HL-60 (cell line): ENCODE results near the gene USO1.

ENCODE experiments used
- GABPA ChIP-seq: IDR thresholded peaks from 2 replicates; pipeline ENCODE4 v1.6.1; 2012; ENCODE audit warnings: low read depth
- POLR2AphosphoS5 ChIP-seq: IDR thresholded peaks from 2 replicates; pipeline ENCODE4 v1.6.1; 2012; ENCODE audit warnings: low read depth
- TF ChIP-seq, protein P1 (sequence below): IDR thresholded peaks from one replicate; pipeline ENCODE4 v1.5.1; 2011; ENCODE audit warnings: low read length, control low read depth, inconsistent platforms; ENCODE audit not compliant: insufficient read depth
- TF ChIP-seq, protein P2 (sequence below): IDR thresholded peaks from 2 replicates; pipeline ENCODE4 v1.6.1; 2012; ENCODE audit warnings: low read depth; ENCODE audit not compliant: insufficient replicate concordance

DNA sequence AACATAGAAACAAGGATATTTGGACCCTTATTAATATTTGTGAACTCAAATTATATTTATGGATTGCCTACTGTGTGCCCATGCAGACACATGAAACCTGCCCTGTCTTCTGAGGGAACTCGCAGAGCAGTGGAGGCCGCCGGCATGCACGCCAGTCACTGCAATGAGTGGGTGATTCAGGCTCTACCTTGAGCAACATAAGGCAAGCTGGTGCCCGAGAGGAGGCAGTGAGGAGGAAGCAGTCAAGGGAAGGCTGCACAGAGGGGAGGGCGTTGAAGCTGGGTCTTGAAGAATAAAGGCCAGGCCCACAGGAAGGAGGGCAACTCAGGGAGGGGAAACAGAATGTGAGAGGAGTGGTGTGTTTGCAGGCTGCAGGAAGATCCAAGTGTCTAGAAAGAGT lies 125.1 kb downstream of the USO1 start:
- TF ChIP-seq, protein P1, sequence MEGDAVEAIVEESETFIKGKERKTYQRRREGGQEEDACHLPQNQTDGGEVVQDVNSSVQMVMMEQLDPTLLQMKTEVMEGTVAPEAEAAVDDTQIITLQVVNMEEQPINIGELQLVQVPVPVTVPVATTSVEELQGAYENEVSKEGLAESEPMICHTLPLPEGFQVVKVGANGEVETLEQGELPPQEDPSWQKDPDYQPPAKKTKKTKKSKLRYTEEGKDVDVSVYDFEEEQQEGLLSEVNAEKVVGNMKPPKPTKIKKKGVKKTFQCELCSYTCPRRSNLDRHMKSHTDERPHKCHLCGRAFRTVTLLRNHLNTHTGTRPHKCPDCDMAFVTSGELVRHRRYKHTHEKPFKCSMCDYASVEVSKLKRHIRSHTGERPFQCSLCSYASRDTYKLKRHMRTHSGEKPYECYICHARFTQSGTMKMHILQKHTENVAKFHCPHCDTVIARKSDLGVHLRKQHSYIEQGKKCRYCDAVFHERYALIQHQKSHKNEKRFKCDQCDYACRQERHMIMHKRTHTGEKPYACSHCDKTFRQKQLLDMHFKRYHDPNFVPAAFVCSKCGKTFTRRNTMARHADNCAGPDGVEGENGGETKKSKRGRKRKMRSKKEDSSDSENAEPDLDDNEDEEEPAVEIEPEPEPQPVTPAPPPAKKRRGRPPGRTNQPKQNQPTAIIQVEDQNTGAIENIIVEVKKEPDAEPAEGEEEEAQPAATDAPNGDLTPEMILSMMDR, result no peak
- TF ChIP-seq, protein P2, sequence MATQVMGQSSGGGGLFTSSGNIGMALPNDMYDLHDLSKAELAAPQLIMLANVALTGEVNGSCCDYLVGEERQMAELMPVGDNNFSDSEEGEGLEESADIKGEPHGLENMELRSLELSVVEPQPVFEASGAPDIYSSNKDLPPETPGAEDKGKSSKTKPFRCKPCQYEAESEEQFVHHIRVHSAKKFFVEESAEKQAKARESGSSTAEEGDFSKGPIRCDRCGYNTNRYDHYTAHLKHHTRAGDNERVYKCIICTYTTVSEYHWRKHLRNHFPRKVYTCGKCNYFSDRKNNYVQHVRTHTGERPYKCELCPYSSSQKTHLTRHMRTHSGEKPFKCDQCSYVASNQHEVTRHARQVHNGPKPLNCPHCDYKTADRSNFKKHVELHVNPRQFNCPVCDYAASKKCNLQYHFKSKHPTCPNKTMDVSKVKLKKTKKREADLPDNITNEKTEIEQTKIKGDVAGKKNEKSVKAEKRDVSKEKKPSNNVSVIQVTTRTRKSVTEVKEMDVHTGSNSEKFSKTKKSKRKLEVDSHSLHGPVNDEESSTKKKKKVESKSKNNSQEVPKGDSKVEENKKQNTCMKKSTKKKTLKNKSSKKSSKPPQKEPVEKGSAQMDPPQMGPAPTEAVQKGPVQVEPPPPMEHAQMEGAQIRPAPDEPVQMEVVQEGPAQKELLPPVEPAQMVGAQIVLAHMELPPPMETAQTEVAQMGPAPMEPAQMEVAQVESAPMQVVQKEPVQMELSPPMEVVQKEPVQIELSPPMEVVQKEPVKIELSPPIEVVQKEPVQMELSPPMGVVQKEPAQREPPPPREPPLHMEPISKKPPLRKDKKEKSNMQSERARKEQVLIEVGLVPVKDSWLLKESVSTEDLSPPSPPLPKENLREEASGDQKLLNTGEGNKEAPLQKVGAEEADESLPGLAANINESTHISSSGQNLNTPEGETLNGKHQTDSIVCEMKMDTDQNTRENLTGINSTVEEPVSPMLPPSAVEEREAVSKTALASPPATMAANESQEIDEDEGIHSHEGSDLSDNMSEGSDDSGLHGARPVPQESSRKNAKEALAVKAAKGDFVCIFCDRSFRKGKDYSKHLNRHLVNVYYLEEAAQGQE, result no peak
- no peak for TF ChIP-seq POLR2AphosphoS5
- TF ChIP-seq GABPA, result no peak
